ENCODE data around the gene SPAG9. TPM values are rescaled to one million over a fixed set of nuclear protein-coding genes. Genes with fewer than 3 reads are reported as not detected.

Gene SPAG9
- total RNA-seq, 6 experiments from 2014 or later, result 35.2 to 49.7 (median 43.3) TPM

DNA sequence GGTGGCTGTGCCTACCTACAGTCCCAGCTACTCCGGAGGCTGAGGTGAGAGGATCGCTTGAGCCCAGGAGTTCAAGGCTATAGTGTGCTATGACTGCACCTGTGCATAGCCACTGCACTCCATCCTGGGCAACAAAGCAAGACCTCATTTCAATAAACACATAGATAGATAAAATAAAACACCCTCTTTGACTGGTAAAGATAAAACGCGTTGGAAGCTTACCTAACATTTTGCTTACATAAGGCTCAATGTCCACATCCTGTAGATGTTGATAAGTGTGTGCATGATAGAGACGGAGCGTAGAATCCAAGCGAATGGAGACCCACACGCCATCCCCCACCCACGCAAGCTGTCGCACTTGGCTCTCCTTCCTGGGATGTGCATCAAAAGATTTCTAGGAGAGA is 141.1 kb downstream of the SPAG9 start:
- Histone ChIP-seq H3K4me3 (no peak overlapping the region), H3K27me3 (no peaks in the 10 kb centered on the region), H3K36me3 (peaks cover 0 to 77% (median 13%) of the 10 kb centered on the region in 4 donors), H3K9me3 (no peaks in the 10 kb centered on the region), H3K4me1 (peaks cover 0 to 14% (median 5%) of the 10 kb centered on the region in 4 donors), H3K27ac (no peak overlapping the region)
- WGBS (ENCODE audit: insufficient coverage, low coverage, low lambda C conversion rate, missing lambda C conversion rate), result 82% methylated on average over 9 of the region's 10 CpGs
- TF ChIP-seq POLR2A (IDR thresholded peaks at IDR 0.05), result no peak
- TF ChIP-seq, protein P1, sequence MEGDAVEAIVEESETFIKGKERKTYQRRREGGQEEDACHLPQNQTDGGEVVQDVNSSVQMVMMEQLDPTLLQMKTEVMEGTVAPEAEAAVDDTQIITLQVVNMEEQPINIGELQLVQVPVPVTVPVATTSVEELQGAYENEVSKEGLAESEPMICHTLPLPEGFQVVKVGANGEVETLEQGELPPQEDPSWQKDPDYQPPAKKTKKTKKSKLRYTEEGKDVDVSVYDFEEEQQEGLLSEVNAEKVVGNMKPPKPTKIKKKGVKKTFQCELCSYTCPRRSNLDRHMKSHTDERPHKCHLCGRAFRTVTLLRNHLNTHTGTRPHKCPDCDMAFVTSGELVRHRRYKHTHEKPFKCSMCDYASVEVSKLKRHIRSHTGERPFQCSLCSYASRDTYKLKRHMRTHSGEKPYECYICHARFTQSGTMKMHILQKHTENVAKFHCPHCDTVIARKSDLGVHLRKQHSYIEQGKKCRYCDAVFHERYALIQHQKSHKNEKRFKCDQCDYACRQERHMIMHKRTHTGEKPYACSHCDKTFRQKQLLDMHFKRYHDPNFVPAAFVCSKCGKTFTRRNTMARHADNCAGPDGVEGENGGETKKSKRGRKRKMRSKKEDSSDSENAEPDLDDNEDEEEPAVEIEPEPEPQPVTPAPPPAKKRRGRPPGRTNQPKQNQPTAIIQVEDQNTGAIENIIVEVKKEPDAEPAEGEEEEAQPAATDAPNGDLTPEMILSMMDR (IDR thresholded peaks at IDR 0.05), result no peak
- intact Hi-C loops (cut with DNase I), result no loop called here
- DNase-seq (no peak), ATAC-seq (no peak)

DNA sequence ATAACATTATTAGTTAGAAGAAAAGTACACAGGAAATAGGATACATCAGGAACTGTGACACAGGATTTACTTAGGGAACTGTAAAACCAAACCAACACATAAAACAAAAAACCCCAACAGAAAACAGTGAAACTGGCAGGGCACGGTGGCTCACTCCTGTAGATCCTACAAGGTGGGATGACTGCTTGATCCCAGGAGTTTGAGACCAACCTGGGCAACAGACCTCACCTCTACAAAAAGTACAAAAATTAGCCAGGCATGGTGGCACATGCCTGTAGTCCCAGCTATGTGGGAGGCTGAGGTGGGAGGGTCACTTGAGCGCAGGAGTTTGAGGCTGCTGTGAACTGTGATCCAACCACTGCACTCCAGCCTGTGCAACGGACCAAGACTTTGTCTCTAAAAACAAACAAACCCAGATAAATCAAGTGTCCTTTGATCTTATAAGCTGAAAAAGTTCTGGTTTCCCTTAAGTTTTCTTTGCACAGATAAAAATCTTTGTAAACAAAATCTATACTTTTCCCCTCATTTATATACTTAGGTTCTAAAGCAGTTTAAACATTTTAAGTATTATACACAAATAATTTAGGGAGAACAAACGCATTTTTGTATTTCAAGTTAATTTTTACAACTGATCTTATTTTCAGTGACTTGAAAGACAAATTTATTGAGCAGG is 143.0 kb downstream of the SPAG9 start:
- H3K36me3 ChIP-seq, result peaks cover 0 to 69% (median 15%) of the 10 kb centered on the region in 4 donors
- ATAC-seq, result peak; percentile 34 to 82 (median 65)
- no peak overlapping the region for H3K27ac ChIP-seq
- H3K27me3 ChIP-seq, result no peaks in the 10 kb centered on the region
- intact Hi-C loops (cut with DNase I), result no loop called here
- no peak for DNase-seq
- no peak for TF ChIP-seq POLR2A (IDR thresholded peaks at IDR 0.05)
- TF ChIP-seq, protein P1 (IDR thresholded peaks at IDR 0.05), result no peak
- peaks cover 0 to 14% (median 5%) of the 10 kb centered on the region in 4 donors for H3K4me1 ChIP-seq
- H3K9me3 ChIP-seq, result no peaks in the 10 kb centered on the region
- H3K4me3 ChIP-seq, result no peak overlapping the region
- WGBS (ENCODE audit: insufficient coverage, low coverage, low lambda C conversion rate, missing lambda C conversion rate), result 49% methylated on average over 4 of the region's 4 CpGs

DNA sequence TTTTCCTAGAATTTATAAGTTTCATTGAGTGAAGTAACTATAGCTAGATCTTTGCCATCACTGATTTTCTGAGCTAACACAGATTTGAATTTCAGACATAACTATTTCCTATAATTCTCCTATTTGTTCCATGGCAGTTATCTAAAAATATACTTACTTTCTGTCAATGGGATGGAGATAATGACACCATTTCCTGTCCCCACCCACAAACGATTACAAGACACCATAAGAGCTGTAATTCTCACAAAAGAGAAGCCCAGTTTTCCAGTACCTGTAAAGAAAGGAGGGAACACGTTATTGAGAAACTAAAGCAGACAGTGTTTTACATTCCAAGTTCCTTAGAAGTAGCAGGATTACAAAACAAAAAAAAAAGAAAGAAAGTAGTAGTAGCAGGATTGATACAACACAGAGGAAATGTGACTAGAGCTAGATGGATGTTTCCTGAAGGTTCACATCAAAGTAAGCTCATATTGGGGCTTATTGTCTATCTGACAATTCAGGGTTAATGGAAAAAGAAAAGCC is 143.7 kb downstream of the SPAG9 start:
- TF ChIP-seq, protein P1 (IDR thresholded peaks at IDR 0.05), result no peak
- no peak for TF ChIP-seq POLR2A (IDR thresholded peaks at IDR 0.05)
- WGBS (ENCODE audit: insufficient coverage, low coverage, low lambda C conversion rate, missing lambda C conversion rate), result 33% methylated on average over 2 of the region's 2 CpGs
- no peak overlapping the region for H3K27ac ChIP-seq
- H3K27me3 ChIP-seq, result no peaks in the 10 kb centered on the region
- no peaks in the 10 kb centered on the region for H3K9me3 ChIP-seq
- no peak for DNase-seq
- peaks cover 0 to 14% (median 5%) of the 10 kb centered on the region in 4 donors for H3K4me1 ChIP-seq
- H3K36me3 ChIP-seq, result peaks cover 0 to 62% (median 15%) of the 10 kb centered on the region in 4 donors
- intact Hi-C loops (cut with DNase I), result no loop called here
- no peak for ATAC-seq
- no peak overlapping the region for H3K4me3 ChIP-seq

DNA sequence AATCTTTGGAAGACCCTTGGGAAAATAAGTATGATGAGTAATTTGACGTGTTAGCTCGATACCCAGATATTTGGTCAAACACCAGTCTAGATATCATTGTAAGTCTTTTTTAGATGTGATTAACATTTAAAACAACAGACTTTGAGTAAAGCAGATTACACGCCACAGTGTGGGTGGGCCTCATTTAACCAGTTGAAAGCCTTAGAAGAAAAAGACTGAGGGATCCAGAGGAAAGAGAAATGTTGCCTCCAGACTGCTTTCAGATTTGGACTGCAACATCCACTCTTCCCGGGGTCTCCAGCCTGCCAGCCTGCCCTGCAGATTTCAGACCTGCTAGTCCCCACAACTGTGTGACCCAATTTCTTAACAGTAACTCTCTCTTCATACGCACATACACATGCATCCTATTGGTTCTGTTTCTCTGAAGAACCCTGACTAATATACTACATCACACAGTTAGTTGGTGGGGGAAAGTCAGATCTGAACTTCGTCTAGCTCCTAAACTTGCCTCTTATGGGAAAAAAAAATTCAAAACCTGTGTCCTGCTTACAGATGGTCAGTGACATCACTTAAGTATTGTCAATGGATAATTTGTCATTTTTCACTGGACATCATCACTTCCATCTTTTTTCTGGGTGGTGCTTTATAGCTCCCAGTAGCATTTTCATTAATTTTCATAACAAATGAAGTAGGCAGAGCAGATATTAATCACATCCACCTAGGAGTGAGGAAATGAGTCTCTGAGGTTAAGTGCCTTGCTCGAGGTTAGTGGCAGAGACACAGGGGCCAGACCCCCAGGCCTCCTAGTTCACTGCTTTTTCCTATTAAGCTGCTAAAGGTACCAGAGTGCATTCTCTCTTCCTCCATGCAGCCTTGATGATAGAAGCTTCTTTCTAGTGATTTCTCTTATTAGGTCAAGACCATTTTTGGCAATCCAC is 146.8 kb downstream of the SPAG9 start:
- Histone ChIP-seq H3K4me3 (no peak overlapping the region), H3K9me3 (no peaks in the 10 kb centered on the region), H3K4me1 (peaks cover 0 to 14% (median 5%) of the 10 kb centered on the region in 4 donors), H3K27me3 (no peaks in the 10 kb centered on the region), H3K27ac (no peak overlapping the region), H3K36me3 (peaks cover 0 to 36% (median 11%) of the 10 kb centered on the region in 4 donors)
- TF ChIP-seq POLR2A (IDR thresholded peaks at IDR 0.05), result no peak
- TF ChIP-seq, protein P1 (IDR thresholded peaks at IDR 0.05), result no peak
- DNase-seq, result no peak
- ATAC-seq, result no peak
- WGBS (ENCODE audit: insufficient coverage, low coverage, low lambda C conversion rate, missing lambda C conversion rate), result 91% methylated on average over 6 of the region's 7 CpGs
- intact Hi-C loops (cut with DNase I), result no loop called here
